ENCODE measurements around the gene SIPA1L3.

Gene SIPA1L3

DNA sequence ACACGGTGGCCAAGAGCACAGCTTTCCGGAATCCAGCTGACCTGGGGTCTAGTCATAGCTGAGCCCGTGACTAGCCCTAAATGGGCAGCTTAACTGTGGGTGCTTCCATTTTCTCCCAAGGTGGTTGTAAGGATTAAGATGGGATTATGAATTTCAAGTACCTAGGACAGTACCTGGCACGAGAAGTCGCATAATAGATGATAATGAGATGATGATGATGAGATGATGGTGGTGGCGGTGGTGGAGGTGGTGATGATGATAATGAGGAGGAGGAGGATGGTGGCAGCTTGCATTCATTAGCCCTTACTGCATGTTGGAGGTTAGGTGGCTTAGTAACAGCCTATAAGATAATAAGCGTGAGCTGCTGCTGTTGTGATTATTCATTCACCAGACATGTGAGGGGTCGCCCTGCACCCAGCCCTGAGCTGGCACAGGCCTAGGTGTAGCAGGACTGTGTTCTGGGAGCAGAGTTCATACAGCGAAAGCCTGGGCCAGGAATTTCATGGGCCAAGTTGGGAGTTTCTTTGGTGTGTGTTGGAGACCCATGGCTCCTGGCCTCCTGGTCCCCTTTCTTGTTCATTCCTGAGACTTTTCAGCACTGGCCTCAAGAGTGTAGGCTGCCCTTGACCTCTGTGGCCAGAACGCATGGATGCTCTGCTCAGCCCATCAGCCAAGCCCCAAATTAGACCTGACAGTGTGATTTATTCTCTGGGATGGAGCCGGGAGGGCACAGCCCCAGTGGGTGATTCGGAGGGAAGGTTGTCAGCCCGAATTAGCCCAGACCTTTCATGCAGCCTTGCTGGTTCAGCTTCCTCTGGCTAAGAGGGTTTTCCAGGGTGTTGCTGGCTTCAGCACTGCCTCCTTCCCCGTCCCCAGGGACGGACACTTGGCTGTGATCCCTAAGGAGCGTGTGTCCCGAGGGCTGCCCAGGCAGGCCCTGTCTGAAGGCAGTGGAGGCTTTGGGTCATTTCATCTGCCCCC is 128.8 kb downstream of the SIPA1L3 start:
- DNase-seq (ENCODE audit: insufficient read length, low spot score): no peak
- peak; percentile 69 for FAIRE-seq

DNA sequence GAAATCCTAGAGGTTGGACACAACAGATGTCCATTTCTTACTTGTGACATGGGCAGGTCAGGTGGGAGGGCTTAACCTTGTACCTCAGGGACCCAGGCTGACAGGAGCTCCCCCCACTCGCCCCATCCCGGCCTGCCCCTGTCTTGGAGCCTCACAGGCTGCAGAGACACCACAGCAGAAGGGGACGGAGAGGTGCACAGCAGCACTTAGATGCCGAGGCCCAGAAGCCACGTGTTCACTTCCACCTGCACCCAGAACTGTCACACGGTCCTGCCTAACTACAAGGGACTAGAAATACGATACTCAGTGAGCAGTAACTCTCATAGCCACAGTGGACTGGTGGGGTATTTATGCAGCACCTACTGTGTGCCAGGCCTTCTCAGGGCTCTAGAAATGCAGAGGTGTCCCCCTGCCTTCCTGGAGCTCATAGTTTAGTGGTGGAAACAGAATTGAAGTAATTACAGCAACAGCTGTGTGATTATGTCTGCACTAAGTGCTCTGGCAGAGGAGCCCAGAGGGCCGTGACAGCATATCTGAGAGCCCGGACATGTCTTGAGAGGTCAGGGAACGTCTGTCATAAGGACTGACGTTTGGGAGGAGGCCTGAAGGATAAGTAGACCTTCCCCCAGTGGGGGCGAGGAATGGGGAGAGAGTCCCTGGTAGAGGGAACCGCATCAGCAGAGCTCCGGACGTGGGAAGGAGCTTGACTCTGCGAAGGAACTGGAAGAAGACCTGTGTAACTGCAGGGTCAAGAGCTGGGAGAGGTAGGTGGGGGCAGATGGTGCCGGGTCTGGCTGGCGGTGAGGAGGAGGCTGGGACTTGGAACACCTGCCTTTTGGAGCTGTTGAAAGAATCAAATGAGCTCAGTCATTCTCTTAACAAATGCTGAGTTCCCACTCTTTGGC is 130.0 kb downstream of the SIPA1L3 start:
- FAIRE-seq: peak; percentile 49
- no peak for DNase-seq (ENCODE audit: insufficient read length, low spot score)

DNA sequence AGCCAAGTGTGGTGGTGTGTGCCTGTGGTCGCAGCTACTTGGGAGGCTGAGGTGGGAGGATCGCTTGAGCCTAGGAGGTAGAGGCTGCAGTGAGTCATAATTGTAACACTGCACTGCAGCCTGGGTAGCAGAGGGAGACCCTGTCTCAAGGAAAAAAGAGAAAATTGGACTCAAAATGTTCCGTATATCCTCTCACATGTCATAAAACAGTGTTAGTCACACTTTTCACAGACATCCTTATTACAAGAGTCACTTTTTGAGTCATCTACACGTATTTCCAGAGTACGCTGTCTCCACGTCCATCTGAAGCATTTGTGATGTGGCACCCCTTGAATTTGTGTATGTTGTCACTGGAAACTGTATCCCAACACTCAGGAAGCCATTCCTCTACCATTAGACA is 133.0 kb downstream of the SIPA1L3 start:
- DNase-seq (ENCODE audit: insufficient read length, low spot score): peak; percentile 53

DNA sequence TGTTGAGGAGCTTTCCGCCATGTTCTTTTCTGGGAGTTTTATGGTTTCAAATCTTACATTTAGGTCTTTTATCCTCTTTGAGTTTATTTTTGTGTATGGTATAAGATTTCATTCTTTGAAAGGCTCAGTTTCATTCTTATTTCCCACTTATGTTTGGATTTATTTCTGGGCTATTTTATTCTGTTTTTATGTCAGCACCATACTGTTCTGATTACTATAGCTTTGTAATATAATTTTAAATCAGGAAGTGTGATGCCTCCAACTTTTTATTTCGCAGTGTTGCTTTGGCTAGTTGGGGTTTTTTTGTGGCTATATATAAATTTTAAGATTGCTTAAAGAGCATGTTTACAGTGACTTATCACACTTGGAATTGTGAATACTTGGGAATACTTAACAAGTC is 135.1 kb downstream of the SIPA1L3 start:
- no peak for DNase-seq (ENCODE audit: insufficient read length, low spot score)
- no peak for FAIRE-seq

More for the DNA sequence above, 133.0 kb downstream of the SIPA1L3 start:
- peak; percentile 13 for FAIRE-seq

DNA sequence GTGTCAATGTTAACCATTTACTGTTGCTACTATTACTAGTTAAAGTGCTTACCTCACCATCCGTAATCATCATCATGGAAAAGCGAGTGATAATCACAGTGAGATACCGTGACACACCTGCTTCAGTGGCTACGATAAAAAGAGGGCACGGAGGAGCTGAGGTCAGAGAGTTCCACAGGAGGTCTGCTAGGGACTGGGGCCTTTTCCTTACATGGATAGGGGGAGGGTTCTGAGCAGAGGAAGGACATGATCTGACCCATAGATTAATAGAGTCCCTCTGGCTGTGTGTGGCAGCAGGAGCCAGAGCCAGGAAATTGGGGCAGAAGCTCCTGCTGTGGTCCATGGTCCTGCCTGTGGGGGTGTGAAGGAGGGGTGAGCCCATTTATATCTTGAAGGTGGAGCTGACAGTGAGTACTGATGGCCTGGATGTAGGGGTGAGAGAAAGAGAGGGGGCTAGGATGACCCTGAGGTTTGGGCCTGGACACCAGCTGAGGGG is 136.7 kb downstream of the SIPA1L3 start:
- DNase-seq (ENCODE audit: insufficient read length, low spot score) (no peak), FAIRE-seq (no peak)

DNA sequence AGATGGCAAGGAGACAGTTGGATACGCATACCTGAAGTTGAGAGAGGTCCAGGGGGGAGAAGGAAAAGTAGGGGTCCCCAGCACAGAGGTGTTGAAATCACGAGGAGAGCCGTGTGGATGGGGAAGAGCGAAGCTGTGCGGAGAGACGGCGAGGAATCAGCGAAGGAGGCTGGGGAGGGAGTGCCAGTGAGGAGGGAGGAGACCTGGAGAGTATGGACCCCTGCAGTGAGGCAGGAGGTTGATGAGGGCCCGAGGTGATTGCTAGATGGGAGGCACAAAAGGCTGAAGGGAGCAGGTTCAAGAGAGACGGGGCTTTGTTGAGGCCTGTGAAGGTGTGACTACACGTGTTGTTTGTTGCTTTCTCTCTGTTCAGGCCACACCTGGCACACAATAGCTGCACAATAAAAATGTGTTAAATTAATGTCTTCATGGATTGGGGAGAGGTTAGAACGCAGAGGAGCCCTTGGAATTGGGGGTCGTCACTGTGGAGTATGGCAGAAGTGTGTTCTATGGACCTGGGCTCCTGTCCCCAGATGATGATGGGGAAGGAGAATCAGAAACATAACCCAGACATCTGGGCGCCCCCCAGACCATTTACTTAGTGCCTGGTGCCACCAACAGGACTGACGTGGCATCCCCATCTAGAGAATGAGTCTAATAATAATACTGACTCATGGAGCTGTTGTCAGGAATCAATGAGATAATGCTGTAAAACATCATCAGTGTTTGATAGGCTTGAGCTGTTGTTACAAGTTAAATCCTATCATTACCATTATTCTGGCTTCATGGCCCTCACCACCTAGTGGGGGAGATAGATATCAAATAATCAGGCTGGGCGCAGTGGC is 137.5 kb downstream of the SIPA1L3 start:
- DNase-seq (ENCODE audit: insufficient read length, low spot score) (peak; percentile 41), FAIRE-seq (no peak)

DNA sequence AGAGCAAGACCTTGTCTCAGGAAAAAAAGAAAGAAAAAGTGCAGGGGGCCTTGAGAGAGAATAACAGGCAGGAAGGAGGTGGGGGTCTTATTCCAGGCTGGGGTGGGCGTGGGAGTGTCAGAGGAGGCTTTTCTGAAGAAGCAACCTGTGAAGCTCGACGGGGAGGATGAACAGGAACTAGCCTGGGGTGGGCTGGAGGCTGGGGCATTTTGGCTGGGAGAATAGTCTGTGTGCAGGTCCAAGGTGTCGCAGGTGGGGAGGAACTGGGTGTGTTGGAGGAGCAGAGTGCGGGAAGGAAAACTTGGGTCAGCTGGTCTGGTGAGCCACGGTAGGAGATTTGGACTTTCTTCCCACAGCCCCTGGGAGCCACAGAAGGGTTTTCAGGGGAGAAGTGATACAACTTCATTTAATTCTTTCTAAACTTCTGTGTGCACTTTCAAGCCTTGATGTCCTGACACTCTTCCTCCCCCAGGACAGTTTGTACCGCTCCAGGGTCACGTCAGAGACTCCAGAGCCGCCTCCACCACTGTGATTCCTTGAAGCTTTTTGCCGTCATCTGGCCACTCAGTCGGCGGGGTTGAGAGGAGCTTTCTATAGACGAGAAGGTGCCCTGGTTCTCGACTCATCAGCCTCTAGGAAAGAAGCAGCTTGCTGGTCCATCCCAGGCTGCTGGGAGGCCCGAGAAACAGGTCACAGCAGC is 138.7 kb downstream of the SIPA1L3 start:
- DNase-seq (ENCODE audit: insufficient read length, low spot score): no peak
- FAIRE-seq: no peak

DNA sequence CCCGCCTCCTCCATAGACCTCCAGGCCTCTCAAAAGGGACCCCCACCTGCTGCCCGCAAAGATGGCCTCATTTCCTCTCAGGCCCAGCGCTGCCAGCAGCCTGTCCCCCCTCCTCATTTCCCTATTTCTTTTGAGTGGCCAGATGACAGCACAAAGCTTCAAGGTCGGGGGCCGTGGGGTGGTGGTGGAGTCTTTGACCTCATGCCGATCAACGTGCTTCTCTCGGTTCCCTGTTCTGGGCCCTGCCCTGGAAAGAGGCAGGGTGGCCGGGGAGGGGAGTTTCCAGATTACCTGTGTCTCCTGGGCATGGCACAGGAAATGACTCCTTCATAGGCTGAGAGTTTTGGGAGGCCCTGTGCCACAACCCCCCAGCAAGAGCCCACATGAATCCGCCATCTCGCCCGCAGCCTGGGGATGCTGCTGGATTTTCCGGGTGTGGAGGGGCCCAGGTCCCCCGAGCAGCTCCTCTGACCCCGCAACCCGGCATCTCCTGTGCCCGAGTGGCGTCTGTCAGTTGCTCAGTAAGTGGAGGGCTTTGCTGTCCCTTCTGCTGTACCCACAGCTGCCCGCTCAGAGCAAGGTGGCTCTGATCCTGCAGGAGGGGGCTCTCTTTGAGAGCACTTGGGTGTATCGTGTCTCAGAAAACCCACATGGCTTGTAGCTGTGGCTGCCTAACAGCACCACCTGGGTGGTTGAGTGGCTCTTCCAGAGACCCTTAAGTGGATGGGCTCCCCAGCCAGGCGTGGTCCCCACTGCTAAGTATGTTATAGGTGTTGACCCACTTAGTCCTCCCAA is 139.4 kb downstream of the SIPA1L3 start:
- FAIRE-seq: no peak

DNA sequence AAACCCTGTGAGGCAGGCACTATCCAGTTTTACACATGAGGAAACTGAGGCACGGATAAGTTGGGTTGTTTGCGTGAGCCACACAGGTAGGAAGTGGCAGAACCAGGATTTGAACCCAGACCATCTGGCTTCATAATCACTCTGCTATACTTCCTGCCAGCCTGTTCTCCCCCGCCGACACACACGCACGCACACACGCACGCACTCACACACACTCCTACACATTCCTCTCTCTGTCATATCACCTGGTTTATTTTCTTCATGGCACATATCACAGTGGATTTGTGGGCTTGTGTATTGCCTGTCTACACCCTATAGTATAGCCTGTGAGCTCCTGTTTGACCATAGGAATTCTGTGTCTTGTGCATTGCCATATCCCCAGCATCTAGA is 140.0 kb downstream of the SIPA1L3 start:
- no peak for FAIRE-seq
- no peak for DNase-seq (ENCODE audit: insufficient read length, low spot score)

More for the DNA sequence above, 139.4 kb downstream of the SIPA1L3 start:
- DNase-seq (ENCODE audit: insufficient read length, low spot score): no peak

DNA sequence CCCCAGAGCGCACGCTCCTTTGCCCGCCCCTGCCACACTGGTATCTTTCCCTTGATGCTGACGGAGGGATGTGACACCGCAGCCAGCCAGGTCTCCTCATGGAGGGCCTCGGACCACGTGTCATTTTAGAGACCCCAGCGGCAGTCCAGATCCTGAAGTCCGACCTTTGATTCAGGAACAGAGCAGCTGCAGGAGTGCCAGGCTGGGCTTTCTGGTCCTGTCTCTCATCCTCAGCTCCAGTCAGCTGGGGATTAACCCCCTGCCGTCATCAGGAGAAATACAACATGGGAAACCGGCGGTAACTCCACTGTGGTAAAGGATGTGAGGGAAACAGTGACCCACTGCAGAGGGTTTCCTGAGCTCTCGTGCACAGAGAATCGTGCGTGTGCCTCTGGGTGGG is 140.6 kb downstream of the SIPA1L3 start:
- DNase-seq (ENCODE audit: insufficient read length, low spot score) (no peak), FAIRE-seq (no peak)

DNA sequence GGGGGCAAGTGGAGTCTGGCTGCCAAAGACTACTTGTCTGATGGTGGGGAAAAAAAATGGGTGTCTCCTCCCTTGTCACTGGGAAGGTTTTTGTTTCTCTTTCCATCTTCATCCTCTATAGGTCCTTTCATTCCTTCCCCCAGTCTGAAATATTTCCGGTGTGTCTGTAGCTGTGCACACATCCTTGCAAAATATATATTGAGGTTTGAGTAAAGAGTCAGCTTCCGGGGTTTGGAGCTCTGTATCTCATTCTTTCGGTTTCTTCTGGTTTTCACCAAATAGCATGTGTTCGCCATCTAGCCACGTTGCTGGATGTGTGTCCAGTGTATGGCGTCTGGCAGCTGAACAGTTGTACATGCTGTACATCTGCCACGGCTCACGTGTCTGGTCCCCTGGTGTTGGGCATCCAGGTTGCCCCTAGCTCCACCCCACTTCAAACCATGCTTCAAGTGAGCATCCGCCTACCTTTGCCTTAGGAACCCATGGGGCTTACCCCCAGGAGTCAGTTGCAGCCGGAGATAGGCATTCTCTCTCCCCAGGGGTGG is 142.2 kb downstream of the SIPA1L3 start:
- FAIRE-seq: peak; percentile 79
- DNase-seq (ENCODE audit: insufficient read length, low spot score): no peak

DNA sequence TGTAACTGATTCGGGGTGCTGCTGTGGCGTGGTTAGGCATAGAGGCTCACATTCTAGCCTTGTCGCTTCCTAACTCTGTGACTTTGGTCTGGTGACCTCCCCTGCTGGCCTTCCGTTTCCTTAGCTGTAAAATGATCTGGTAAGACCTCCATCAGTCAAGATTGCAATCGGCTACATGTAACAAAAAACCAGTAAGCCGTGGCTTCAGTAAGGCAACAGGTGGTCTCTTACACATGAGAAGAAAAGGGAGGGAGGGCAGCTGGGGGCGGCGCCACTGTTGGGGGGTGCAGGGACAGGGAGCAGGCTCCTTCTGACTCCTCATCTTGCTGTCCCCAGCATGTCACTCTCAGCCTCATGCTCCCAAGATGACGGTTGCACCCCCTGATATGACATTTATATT is 148.0 kb downstream of the SIPA1L3 start:
- no peak for DNase-seq (ENCODE audit: insufficient read length, low spot score)
- FAIRE-seq: no peak

DNA sequence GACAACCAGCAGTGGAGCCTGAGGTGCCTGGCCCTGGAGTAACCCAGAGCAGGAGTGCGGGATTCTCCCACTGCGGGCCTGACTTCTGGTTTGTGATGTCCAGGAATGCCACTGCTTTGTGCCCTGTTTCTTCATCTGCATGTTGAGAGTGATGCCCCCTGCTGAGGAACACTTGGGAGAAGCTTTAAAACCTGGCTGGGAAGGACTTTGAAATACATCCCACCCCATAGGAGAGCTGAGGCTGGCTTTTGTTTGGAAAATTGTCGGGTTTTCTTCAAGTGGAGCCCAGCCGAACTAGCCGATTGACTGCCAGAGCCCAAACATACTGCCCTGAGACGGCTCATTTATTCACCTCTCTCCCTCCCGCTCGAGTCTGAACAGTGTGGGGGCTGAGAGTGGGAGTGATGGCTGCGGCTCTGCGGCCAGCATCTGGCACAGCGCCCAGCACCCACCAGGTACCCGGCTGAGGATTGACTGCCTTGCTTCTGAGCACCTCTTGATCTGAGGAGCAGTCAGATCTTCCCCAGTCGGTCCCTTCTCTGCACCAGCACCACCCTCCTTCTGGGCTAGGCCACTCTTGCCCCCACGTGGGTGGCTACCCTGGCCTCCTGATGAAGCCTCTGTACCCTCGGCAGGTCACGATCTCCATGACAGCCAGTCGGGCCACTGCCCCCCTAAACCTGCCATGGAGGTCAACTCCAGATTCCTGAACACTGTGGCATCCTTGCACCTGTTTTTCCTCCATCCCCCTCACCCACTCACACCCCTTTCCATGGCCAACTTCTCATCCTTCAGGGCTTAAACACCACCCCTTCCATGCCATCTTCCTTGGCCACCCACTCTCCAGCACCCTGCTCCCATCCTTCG is 148.9 kb downstream of the SIPA1L3 start:
- no peak for DNase-seq (ENCODE audit: insufficient read length, low spot score)
- FAIRE-seq: peak; percentile 55

DNA sequence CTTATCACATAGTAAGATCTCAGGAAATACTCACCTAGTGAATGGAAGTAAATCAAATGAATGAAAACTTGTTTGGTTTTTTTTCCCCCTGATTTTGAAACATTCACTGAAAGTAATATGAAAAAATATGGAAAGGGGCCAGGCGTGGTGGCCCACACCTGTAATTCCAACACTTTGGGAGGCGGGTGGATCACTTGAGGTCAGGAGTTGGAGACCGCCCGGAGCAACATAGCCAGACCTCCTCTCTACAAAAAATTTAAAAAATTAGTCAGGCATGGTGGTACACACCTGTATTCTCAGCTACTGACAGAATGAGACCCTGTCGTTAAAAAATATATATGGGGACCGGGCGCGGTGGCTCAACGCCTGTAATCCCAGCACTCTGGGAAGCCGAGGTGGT is 149.6 kb downstream of the SIPA1L3 start:
- no peak for DNase-seq (ENCODE audit: insufficient read length, low spot score)
- FAIRE-seq: no peak

DNA sequence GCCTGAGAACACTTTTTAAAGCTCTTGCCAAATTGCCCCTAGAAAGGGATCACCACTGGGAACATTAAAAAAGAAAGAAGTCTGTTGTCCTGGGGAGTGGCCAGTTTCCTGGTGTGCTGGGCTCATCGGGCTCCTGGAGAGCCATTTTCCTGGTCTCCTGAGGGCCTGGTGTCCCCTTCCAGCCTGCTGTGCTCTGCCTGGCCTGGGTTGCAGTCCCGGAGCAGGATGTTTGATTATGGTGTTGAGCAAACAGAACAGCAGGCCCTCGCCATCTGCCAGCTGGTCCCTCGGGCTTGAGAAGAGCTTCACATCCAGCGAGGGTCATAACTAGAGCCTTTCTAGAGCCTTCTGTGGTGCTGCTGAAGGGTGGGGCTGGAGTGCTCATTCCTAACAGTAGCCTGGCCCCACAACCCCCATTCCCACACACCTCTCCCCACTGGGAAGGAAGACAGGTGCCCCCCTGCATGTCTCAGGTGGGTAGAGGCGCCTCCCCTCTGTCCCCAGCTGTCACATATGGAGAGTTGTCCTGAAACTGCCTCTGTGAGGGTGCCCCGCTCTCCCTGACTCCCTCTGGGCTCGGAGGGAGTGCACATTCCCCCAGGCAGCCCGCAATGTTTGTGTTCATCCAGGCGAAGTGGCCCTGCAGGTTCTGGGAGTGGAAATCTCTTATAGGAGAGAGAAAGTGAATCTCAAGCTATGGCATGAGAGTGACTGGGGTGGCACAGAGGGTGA is 151.1 kb downstream of the SIPA1L3 start:
- no peak for DNase-seq (ENCODE audit: insufficient read length, low spot score)

DNA sequence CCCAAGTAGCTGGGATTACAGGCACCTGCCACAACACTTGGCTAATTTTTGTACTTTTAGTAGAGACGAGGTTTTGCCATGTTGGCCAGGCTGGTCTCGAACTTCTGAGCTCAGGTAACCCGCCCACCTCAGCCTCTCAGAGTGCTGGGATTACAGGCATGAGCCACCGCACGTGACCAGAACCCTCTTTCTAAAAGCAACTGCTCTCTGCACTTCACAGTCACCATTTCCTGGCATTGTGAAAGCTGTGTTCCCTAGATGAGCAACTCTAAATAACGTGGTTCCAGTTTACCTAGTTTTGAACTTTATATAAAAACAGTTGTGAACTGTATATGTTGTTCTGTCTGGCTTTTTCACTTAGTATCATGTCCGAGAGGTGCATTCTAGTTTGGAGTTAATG is 152.9 kb downstream of the SIPA1L3 start:
- FAIRE-seq (no peak), DNase-seq (ENCODE audit: insufficient read length, low spot score) (no peak)

More for the DNA sequence above, 151.1 kb downstream of the SIPA1L3 start:
- FAIRE-seq: no peak

DNA sequence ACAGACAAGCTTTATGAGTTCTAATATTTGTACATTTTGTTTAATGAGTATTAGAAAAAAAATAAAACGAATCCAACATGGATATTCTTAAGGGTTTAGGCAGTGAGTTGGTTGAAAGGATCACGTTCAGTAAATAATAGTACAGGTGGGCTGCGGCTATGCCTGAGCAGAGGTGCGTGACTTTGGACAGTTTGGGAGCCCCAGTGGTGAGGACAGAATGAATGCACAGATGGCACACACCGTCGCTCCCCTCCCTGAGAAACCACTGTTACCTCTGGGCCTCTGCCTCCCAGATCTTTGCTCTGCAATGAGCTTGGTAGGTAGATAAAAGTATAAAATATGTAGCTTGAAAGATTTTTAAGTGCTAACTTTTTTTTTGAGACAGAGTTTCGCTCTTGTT is 153.3 kb downstream of the SIPA1L3 start:
- DNase-seq (ENCODE audit: insufficient read length, low spot score): no peak
- FAIRE-seq: no peak
